ENCODE measurements around the gene C2CD3.
"Not testable (repeated sequence)": the region's sequence is repeated elsewhere in the genome, so short reads cannot be mapped to it uniquely, and the experiment has no call there.

C2CD3 gene

GRCh38 chr11:74102321-74102720 is 68.5 kb downstream of the C2CD3 start:
- DNase-seq: no peak

GRCh38 chr11:74100735-74101134 is 70.1 kb downstream of the C2CD3 start:
- DNase-seq: no peak

DNA sequence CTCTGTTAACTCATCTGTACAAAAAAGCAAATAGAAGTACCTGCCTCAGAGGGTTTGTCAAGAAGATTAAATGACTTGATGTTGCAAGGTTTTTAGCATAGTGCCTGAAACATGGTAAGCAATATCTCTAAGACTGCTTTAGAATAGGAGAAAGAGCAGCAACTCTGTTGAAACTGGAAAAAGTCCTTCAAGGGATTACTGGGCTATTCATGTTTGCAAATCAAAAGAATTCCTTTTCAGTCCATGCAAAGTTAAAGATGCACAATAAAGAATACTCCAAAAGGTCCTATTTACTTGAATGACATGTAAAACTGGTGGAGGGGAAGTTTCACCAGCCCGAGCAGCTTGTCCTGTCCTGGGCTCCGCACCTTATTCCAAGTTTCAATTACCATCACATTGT is 70.6 kb downstream of the C2CD3 start:
- DNase-seq: no peak

DNA sequence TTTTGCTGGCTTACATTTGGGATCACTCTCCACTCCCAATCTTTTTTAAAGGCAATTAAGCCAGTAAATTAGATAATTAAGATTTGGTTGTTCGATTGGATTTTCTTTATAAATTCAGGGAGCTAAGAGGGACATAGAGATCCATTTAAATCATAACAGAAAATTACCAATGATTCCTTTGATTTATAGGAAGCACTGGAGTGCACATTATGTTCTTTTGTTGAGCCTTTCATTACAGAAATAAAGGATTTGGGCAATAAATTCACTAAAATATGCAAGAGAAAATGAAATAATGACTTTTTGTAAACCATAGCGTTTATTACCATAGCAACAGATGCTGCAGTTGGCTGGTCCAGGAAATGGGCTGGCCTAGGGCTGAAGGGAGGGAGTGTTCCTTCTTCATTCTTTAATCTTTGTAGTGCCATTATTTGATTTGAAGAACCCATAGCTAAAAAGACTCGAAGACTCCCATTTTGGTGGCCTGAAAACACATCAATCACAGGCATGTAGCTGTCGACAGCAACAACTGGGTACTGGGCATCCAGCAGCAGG is 73.0 kb downstream of the C2CD3 start:
- DNase-seq: no peak

- DNase-seq: no peak
Measured at GRCh38 chr11:74094393-74094792, 76.4 kb downstream of the C2CD3 start.

- no peak for DNase-seq
Measured at GRCh38 chr11:74092425-74092824, 78.4 kb downstream of the C2CD3 start.

DNA sequence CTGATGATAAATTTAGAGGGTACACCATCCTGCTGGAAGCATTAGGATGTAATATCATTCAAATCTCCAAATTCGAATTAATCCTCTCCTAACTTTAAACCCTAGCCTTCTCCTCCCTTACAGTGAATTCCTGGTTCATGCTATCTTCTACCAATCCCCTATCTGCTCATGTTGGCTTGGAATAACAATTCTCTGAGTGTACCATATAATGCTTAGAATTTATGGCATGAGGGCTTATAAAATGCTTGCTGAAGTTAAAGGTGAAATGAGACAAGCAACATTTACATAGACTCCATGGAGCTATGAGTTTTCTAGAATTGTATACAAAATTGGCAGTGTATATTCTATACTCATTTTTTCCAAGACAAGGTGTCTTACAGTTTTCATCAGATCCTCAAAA is 79.3 kb downstream of the C2CD3 start:
- no peak for DNase-seq

DNA sequence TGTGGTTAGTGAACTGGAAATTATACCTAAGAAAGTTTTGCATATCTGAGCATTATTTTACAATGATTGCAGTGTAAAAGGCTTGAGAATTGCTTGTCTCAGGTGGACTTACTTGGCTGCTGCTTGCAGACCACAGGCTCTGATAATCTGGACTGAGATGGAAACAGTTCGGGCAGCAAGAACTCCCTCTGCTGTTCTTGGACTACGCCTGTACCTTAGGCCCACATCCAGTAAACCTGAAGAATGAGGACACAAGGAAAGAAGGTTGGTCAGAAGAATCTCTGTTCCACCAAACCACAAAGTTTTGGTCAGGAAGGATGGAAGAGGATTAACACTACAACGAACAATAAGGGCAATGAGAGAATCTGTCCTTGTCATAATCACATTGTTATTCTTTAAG is 80.1 kb downstream of the C2CD3 start:
- no peak for DNase-seq

DNA sequence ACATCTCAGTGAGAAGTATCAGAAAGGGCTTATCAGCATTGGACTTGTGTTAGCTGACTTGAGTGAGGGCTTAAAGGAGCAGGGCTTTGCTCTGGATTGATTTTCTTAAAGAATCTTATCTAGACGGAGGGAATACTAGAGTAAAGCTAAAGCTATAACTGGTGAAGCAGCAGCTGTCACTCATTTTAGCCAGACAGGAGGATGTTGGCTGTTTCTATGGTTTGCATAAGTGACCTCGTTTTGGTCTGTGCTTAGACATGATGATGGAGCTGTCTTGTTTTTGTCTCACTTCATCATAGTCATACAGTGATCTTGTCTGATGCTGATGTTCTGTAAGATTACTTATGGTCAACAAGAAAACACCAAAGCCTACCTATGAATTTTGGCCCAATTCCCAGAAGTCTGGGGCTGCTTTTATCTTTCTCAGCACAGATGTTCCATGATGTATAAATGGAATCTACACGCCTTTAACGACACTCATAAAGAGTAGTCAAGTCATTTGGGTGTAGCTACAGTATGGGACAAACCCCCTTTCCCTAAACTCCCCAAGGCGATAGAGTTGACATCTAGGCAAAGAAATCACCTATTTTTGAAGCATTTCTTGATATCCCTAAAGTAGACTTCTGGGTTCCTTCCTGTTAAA is 84.4 kb downstream of the C2CD3 start:
- DNase-seq: no peak

- no peak for DNase-seq
Measured at GRCh38 chr11:74085542-74085892, 85.3 kb downstream of the C2CD3 start.

GRCh38 chr11:74084796-74085541 is 85.8 kb downstream of the C2CD3 start:
- no peak for DNase-seq

GRCh38 chr11:74083927-74084326 is 86.9 kb downstream of the C2CD3 start:
- not testable (repeated sequence) for DNase-seq

DNA sequence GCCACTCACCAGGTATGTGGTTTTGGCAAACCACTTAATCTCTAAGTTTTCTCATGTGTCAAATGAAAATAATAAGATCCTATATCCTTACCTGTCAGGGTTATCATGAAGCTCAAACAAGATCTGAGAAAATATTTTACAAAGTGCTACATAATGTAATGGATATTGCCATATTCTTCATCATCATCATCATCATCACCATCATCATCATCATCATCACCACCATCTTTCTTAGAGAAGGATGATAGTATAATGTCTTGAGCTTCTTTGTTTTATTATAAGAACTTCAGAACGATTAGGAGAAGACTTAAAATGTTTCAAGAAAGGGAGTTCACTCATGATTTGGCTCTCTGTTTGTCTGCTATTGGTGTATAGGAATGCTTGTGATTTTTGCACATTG is 89.4 kb downstream of the C2CD3 start:
- no peak for DNase-seq

- DNase-seq: no peak
Measured at GRCh38 chr11:74077193-74077592, 93.6 kb downstream of the C2CD3 start.

DNA sequence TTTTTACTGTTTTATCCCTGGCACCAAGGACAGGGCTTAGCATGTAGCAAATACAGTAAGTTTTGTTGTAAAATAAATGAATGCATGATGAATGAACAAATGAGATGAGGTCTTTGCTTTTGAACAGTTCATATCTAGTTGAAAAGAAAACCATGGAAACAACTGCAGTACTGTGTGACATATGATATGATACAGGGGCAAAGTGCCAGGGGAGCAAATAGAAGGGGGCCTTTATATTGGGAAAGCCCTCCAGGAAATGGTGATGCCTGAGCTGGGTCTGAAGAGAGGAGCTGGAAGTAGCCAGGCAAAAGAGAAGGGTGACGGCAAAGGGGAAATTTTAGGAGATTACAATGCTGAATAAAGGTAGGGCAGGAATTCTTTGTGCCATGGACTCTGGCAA is 98.1 kb downstream of the C2CD3 start:
- DNase-seq: no peak

GRCh38 chr11:74072286-74072685 is 98.5 kb downstream of the C2CD3 start:
- DNase-seq: no peak

- no peak for DNase-seq
Measured at GRCh38 chr11:74070723-74071492, 99.9 kb downstream of the C2CD3 start.

DNA sequence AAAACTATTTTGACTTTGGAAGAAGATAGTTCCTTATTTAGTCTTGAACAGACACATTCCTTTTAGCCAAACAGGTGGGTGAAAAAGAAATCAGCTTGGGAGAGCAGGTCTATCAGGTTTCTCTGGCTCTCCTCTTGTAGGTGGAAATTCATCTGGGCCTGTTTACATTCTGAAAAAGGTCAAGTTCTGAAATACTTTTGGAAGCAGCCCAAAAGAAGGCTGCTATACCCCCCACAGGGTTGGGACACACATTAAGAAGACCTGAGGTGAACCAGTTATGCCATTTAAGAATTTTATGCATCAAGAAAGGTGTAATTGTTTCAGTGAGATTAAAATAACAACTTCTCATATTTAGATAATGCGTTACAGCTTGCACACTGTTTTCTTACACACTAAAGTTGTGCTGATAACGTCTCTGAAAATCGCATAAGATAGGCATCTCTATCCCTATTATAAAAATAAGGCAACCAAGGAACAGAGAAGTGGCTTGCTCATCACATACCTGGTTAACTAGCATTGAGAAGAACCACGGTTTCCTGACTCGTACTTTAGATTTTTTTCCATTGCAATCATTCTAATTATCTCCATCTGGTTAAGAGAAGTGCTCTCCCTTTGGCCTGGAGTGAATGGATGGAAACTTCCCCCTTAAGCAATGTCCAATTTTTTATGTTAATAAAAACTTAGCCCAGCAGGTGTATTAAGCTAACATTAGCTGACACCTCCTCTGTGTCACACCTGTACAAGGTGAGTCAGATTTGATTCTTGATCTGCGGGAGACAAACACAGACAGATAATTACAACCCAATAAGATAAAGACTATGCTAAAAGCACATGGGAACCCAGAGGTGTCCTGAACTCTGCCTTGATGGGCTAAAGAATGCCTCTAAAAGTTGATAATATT is 101.4 kb downstream of the C2CD3 start:
- DNase-seq: no peak

GRCh38 chr11:74066663-74067062 is 104.1 kb downstream of the C2CD3 start:
- DNase-seq: not testable (repeated sequence)

- DNase-seq: not testable (repeated sequence)
Measured at GRCh38 chr11:74065534-74065933, 105.3 kb downstream of the C2CD3 start.

DNA sequence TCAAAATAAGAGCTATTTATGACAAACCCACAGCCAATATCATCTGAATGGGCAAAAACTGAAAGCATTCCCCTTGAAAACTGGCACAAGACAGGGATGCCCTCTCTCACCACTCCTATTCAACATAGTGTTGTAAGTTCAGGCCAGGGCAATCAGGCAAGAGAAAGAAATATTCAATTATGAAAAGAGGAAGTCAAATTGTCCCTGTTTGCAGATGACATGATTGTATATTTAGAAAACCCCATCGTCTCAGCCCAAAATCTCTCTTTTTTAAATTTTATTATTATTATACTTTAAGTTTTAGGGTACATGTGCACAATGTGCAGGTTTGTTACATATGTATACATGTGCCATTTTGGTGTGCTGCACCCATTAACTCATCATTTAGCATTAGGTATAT is 107.2 kb downstream of the C2CD3 start:
- not testable (repeated sequence) for DNase-seq

GRCh38 chr11:74061599-74061998 is 109.2 kb downstream of the C2CD3 start:
- DNase-seq: not testable (repeated sequence)
